ENCODE measurements around the gene KDM5B. TPM values are rescaled to one million over a fixed set of nuclear protein-coding genes. Genes with fewer than 3 reads are reported as not detected.

KDM5B gene
- total and polyA plus RNA-seq, 9 of the 15 experiments (the other 6 are each of a cell fraction or from before 2014, with no cell fraction given) = 15.4 to 90.6 (median 57.1) TPM

GRCh38 chr1:202700061-202700460, 108.2 kb downstream of the KDM5B start:
- Histone ChIP-seq H3K4me2 (ENCODE audit: insufficient read depth, low read length) (no peak overlapping the region), H3K27ac (ENCODE audit: extremely low read depth, low read depth, low read length) (no peak overlapping the region), H3K79me2 (ENCODE audit: control insufficient read depth, insufficient read depth, low read length) (no peaks in the 10 kb centered on the region), H3K9ac (ENCODE audit: insufficient read depth in 1 of 2, low read depth in 2 of 2, low read length in 2 of 2) (no peak overlapping the region), H3K4me1 (replicated peaks in 1 of 2; ENCODE audit: control insufficient read depth in 2 of 2, insufficient read depth in 2 of 2, low read length in 2 of 2) (no peaks in the 10 kb centered on the region), H3K9me3 (replicated peaks; ENCODE audit: control insufficient read depth, insufficient read depth, low read depth, low read length) (no peaks in the 10 kb centered on the region), H2AFZ (ENCODE audit: low read depth, low read length) (no peak overlapping the region), H4K20me1 (replicated peaks; ENCODE audit: control insufficient read depth, insufficient read depth, low read length) (peaks cover 5% of the 10 kb centered on the region), H3K4me3 (no peak overlapping the region), H3K36me3 (ENCODE audit: control insufficient read depth, insufficient read depth, low read length) (no peaks in the 10 kb centered on the region), H3K27me3 (ENCODE audit: control insufficient read depth in 2 of 2, insufficient read depth in 2 of 2, low read length in 2 of 2) (peaks cover 26 to 64% of the 10 kb centered on the region in 2 experiments), H3K9me1 (ENCODE audit: control insufficient read depth, insufficient read depth, low read length) (no peaks in the 10 kb centered on the region)
- intact Hi-C loops (cut with micrococcal nuclease) (no loop called here), in situ Hi-C loops (cut with MboI) (loop anchor here (25.0 kb wide), 1 partner anchor 213 kb away; no protein-coding TSS in a partner anchor)
- DNase-seq (ENCODE audit: extremely low read depth in 1 of 4, low spot score in 3 of 4) (no peak), FAIRE-seq (no peak), ATAC-seq (no peak)
- WGBS (ENCODE audit: insufficient coverage, low coverage, missing lambda C conversion rate) = 0% methylated on average over 5 of the region's 5 CpGs
- CTCF ChIA-PET (ENCODE audit: low intra/inter-chr PET ratio) = no interaction called here
- POLR2A ChIA-PET = interaction anchor here (0.5 to 2.1 kb wide), 4 partner anchors 12 to 386 kb away, joined by 3 to 5 read pairs (median 3); no protein-coding TSS in a partner anchor
- BruUV-seq (replicated peaks) = no TSS peak
- TF ChIP-seq ZNF41 (CRISPR knock-in tag; conservative IDR thresholded peaks at IDR 0.05) (no peak), SMAD1 (IDR thresholded peaks at IDR 0.05; ENCODE audit: low read depth, low read length, partially characterized antibody) (no peak), PHB (CRISPR knock-in tag; IDR thresholded peaks at IDR 0.05) (no peak), IRF1 (CRISPR knock-in tag; IDR thresholded peaks at IDR 0.05; ENCODE audit: borderline replicate concordance) (no peak), ZNF639 (CRISPR knock-in tag; conservative IDR thresholded peaks at IDR 0.05 in 1 of 2, IDR thresholded peaks at IDR 0.05 in 1 of 2) (no peak), SAP30 (IDR thresholded peaks at IDR 0.05; ENCODE audit: borderline replicate concordance, insufficient read depth, low read depth, low read length, poor library complexity, severe bottlenecking) (no peak), SREBF2 (CRISPR knock-in tag; IDR thresholded peaks at IDR 0.05) (no peak), ZNF740 (CRISPR knock-in tag; IDR thresholded peaks at IDR 0.05) (no peak), ZNF740 (tag; IDR thresholded peaks at IDR 0.05) (no peak), ZMIZ1 (IDR thresholded peaks at IDR 0.05; ENCODE audit: low read depth in 2 of 2, low read length in 2 of 2) (no peak)

Measured in K562 (cell line).